BLaER1 (cell line): Measurements from ENCODE around the gene CORIN.
A peak's percentile ranks its signal among the peaks of the same experiment; 100 is the strongest.

Experiments used
- H3K27ac ChIP-seq: shearing (Covaris generic); formaldehyde crosslinking; 2 replicates; pipeline ENCODE4 v1.8.1; 2022
- H3K27me3 ChIP-seq: shearing (Covaris generic); formaldehyde crosslinking; 2 replicates; pipeline ENCODE4 v1.8.1; 2022
- H3K36me3 ChIP-seq: shearing (Covaris generic); formaldehyde crosslinking; 2 replicates; pipeline ENCODE4 v1.8.1; 2022
- H3K4me1 ChIP-seq: shearing (Covaris generic); formaldehyde crosslinking; 2 replicates; pipeline ENCODE4 v1.8.1; 2022
- H3K4me2 ChIP-seq: shearing (Covaris generic); formaldehyde crosslinking; 2 replicates; pipeline ENCODE4 v1.8.1; 2022
- H3K4me3 ChIP-seq: shearing (Covaris generic); formaldehyde crosslinking; 2 replicates; pipeline ENCODE4 v1.8.1; 2022
- H3K9ac ChIP-seq: shearing (Covaris generic); formaldehyde crosslinking; 2 replicates; pipeline ENCODE4 v1.8.1; 2022
- H3K9me3 ChIP-seq: shearing (Covaris generic); formaldehyde crosslinking; 2 replicates; pipeline ENCODE4 v1.8.1; 2022
- H4K20me1 ChIP-seq: shearing (Covaris generic); formaldehyde crosslinking; 2 replicates; pipeline ENCODE4 v1.8.1; 2022
- Cebpa-rat ChIP-seq: shearing (Covaris generic); IDR thresholded peaks from 2 replicates; pipeline ENCODE4 v1.8.1; 2022

Gene CORIN

DNA sequence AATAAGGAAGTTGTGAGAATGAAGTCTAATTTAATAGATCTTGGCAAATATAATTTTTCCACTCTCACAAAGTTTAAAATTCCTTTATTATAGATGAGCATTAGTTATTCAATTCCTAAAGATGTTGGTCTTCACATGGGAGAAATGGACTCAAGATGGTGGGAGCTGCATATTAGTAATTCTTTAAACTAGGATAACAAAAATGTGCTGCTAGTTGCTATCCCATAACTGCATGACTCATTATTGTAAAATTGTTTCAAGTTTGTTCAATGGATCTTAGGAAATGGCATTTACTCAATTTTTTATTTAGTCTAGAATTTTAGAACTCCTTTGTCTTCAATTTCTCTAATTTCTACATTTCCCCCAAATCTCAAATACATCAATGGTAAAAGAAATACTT lies 197.0 kb downstream of the CORIN start:
- H3K27ac ChIP-seq = no peak overlapping the region
- no peak for TF ChIP-seq Cebpa-rat
- H3K4me2 ChIP-seq = no peak overlapping the region
- no peaks in the 10 kb centered on the region for H3K36me3 ChIP-seq
- no peaks in the 10 kb centered on the region for H4K20me1 ChIP-seq
- peaks cover 6% of the 10 kb centered on the region; the same call in 1 of the 2 replicates for H3K4me1 ChIP-seq
- peaks cover 23% of the 10 kb centered on the region for H3K9me3 ChIP-seq
- H3K27me3 ChIP-seq = no peaks in the 10 kb centered on the region
- no peak overlapping the region for H3K4me3 ChIP-seq
- no peak overlapping the region for H3K9ac ChIP-seq

DNA sequence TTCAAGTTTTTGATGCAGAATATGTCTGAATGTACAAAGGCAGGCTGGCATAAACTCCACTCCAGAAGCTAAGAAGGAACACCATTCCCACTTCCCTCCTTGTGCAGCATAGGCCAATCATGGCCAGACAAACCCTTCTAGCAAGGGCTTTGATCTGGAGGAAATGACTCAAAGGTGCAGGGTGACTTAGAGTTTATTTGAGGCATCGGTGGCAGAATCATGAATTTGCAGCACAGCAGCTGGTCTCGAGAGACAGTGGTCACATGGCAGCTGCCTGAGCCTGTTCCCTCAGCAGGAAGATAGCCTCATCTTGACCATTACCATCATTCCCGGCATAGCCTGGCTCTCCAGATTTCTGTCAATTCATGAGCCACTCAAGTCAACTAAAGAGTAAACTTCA lies 198.3 kb downstream of the CORIN start:
- no peak for TF ChIP-seq Cebpa-rat
- H4K20me1 ChIP-seq = no peaks in the 10 kb centered on the region
- peaks cover 23% of the 10 kb centered on the region for H3K9me3 ChIP-seq
- H3K4me3 ChIP-seq = no peak overlapping the region
- H3K4me2 ChIP-seq = 0 out of 2 replicates have a peak overlapping the region, but pooled peaks have one; percentile 11
- H3K36me3 ChIP-seq = no peaks in the 10 kb centered on the region
- H3K27ac ChIP-seq = no peak overlapping the region
- peaks cover 6% of the 10 kb centered on the region; the same call in 1 of the 2 replicates for H3K4me1 ChIP-seq
- H3K9ac ChIP-seq = no peak overlapping the region
- H3K27me3 ChIP-seq = no peaks in the 10 kb centered on the region

DNA sequence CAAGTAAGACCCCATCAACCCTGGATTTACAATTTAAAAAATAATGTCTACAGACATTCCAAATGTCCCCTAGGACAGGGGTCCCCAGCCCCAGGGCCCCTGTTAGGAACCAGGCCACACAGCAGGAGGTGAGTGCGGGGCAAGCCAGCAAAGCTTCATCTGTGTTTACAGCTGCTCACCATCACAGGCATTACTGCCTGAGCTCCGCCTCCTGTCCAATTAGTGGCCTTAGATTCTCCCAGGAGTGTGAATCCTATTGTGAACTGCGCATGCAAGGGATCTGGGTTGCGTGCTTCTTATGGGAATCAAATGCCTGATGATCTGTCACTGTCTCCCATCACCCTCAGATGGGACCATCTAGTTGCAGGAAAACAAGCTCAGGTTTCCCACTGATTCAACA lies 206.7 kb downstream of the CORIN start:
- no peak overlapping the region for H3K9ac ChIP-seq
- no peaks in the 10 kb centered on the region for H3K9me3 ChIP-seq
- H3K4me1 ChIP-seq = no peaks in the 10 kb centered on the region
- no peaks in the 10 kb centered on the region for H3K27me3 ChIP-seq
- H3K27ac ChIP-seq = no peak overlapping the region
- no peaks in the 10 kb centered on the region for H4K20me1 ChIP-seq
- no peak for TF ChIP-seq Cebpa-rat
- H3K4me2 ChIP-seq = no peak overlapping the region
- H3K36me3 ChIP-seq = no peaks in the 10 kb centered on the region
- no peak overlapping the region for H3K4me3 ChIP-seq

DNA sequence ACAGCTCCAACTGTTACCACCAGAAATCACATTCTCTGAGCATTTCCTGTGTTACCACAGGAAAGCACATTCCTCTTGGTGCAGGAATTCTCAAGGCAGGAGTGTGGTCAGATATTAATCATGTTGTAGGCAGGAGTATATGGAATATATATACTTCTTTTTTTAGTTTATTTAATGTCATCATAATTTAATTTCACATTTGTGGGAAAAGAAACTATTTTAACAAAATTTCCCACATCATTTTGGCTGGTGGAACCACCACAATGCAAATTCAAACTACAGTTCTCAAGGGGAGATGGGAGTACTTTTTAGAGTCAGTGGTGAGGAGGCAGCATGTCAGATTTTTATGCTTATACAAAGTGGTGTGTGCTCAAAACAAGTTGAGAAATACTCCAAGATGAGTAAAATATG lies 213.8 kb downstream of the CORIN start:
- Histone ChIP-seq H3K4me3 (no peak overlapping the region), H3K9ac (no peak overlapping the region), H3K36me3 (no peaks in the 10 kb centered on the region), H3K4me2 (no peak overlapping the region), H3K27me3 (no peaks in the 10 kb centered on the region), H3K27ac (no peak overlapping the region), H4K20me1 (no peaks in the 10 kb centered on the region), H3K4me1 (no peaks in the 10 kb centered on the region), H3K9me3 (no peaks in the 10 kb centered on the region)
- TF ChIP-seq Cebpa-rat = no peak

DNA sequence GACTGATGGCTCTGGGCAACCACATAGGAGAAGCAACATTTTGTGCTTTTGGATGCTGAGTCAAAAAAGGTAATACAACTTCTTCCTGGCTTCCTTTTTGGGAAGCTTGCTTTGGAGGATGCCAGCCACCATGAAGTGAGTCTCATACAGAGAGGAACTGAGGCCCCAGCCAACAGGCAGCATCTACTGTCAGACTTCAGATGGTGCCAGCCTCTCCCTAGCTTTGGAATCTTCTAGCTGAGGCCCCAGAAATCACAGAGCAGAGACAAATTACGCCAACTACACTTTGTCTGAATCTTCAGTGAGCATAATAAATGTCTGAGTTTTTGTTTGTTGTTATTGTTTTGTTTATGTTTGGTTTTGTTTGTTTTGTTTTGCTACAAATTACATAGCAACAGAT lies 216.7 kb downstream of the CORIN start:
- Histone ChIP-seq H3K9me3 (no peaks in the 10 kb centered on the region), H3K9ac (no peak overlapping the region), H3K27ac (no peak overlapping the region), H4K20me1 (no peaks in the 10 kb centered on the region), H3K4me1 (no peaks in the 10 kb centered on the region), H3K4me3 (no peak overlapping the region), H3K27me3 (no peaks in the 10 kb centered on the region), H3K36me3 (no peaks in the 10 kb centered on the region), H3K4me2 (no peak overlapping the region)
- no peak for TF ChIP-seq Cebpa-rat

DNA sequence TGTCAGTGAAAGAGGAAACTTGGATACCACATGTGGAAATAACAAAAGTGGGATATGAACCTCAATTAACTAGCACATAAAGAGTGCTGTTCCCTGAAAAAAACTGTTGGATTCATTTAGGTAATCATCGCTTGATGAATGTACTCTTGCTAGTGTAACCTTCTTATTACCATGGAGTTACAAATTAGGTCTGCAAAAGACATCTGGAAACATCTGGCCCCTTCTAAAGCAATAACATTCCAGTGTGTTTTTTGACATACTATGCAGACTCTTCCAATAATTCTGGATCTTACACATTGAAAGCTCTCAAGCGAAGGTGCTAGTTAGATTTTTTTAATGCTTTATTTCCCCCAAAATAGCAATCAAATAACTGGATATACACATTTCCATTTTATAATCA lies 218.2 kb downstream of the CORIN start:
- Histone ChIP-seq H3K4me3 (no peak overlapping the region), H3K9ac (no peak overlapping the region), H3K27me3 (no peaks in the 10 kb centered on the region), H3K4me2 (no peak overlapping the region), H3K4me1 (no peaks in the 10 kb centered on the region), H3K27ac (no peak overlapping the region), H3K36me3 (no peaks in the 10 kb centered on the region), H4K20me1 (no peaks in the 10 kb centered on the region), H3K9me3 (no peaks in the 10 kb centered on the region)
- no peak for TF ChIP-seq Cebpa-rat

DNA sequence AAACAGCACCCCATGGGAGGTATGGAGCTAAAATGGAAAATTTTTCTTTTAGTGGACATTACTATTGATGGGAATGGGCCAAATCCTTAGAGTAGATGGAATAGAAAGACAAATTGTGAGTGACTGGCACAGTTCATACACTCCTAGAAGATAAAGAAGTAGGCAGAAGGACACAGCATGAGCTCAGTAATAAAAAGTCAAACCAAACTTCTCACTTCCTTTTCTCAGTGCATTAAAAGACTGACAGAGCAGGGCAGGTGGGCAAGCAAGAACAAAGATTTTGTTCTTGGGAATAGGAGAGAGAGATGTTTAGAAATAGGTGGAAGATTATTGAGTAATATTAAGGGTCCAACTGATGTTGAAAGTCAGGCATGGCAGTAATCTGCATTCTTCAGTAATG lies 220.3 kb downstream of the CORIN start:
- H3K9ac ChIP-seq = no peak overlapping the region
- H3K27me3 ChIP-seq = no peaks in the 10 kb centered on the region
- no peak for TF ChIP-seq Cebpa-rat
- H4K20me1 ChIP-seq = no peaks in the 10 kb centered on the region
- H3K4me2 ChIP-seq = no peak overlapping the region
- no peak overlapping the region for H3K4me3 ChIP-seq
- no peaks in the 10 kb centered on the region for H3K9me3 ChIP-seq
- H3K27ac ChIP-seq = no peak overlapping the region
- H3K36me3 ChIP-seq = no peaks in the 10 kb centered on the region
- H3K4me1 ChIP-seq = no peaks in the 10 kb centered on the region

DNA sequence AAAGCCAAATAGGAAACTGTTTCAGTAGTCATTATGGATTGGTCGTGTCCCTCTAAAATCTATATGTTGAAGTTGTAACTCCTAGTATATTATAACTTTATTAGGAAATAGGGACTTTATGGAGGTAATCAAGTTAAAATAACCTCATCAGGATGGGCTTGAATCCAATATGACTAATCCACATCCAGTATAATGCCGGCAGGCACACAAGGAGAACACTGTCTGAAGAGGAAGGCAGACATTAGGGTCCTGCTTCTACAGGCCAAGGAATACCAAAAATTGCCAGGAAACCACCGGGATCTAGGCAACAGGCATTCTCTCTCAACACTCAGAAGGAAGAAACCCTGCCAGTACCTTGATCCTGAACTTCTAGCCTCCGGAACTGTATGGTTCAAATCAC lies 222.5 kb downstream of the CORIN start:
- TF ChIP-seq Cebpa-rat = no peak
- Histone ChIP-seq H3K27ac (no peak overlapping the region), H3K36me3 (no peaks in the 10 kb centered on the region), H4K20me1 (no peaks in the 10 kb centered on the region), H3K27me3 (no peaks in the 10 kb centered on the region), H3K9ac (no peak overlapping the region), H3K9me3 (no peaks in the 10 kb centered on the region), H3K4me3 (no peak overlapping the region), H3K4me1 (no peaks in the 10 kb centered on the region), H3K4me2 (no peak overlapping the region)

DNA sequence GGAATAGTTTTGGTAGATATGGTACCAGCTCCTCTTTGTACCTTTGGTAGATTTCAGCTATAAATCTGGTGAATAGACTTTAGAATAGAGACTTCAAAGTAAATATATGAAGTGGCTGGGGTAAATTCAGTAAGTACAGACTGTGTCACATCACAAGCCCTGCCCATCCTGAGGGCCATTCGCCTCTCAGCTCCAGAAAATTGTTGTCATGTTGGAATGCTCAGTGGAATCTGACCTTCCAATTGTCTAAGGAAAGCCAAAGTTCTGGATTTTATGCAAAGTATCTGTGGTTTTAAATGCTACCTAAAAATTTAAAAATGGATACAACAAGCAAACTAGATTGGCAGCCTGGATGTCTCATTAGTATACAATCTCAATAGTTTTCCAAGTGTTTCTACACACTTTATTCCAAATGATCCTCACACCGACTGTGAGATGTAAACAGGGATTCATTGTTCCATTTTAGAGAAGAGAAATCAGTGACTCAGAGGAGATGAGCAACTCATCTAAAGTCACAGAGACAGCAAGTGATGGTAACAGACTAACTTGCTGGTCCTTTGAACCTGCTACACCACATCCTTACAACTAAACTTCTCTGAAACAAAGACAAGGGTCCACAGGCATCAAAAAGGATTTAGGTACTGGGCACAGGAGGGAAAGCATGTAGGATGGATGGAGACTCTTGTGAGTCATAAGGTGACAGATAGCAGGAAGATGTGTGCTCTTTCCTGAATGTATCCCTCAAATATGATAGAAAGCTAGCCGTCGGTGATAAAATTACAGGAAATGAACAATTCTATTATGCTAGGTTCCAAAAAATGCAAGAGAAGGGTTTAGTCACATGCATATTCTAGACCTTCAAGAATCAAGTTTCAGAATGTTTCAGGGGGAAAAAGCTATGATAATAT lies 225.5 kb downstream of the CORIN start:
- Histone ChIP-seq H3K9me3 (no peaks in the 10 kb centered on the region), H3K4me1 (no peaks in the 10 kb centered on the region), H4K20me1 (no peaks in the 10 kb centered on the region), H3K4me3 (no peak overlapping the region), H3K27me3 (no peaks in the 10 kb centered on the region), H3K4me2 (no peak overlapping the region), H3K27ac (no peak overlapping the region), H3K36me3 (no peaks in the 10 kb centered on the region), H3K9ac (no peak overlapping the region)
- TF ChIP-seq Cebpa-rat = no peak

DNA sequence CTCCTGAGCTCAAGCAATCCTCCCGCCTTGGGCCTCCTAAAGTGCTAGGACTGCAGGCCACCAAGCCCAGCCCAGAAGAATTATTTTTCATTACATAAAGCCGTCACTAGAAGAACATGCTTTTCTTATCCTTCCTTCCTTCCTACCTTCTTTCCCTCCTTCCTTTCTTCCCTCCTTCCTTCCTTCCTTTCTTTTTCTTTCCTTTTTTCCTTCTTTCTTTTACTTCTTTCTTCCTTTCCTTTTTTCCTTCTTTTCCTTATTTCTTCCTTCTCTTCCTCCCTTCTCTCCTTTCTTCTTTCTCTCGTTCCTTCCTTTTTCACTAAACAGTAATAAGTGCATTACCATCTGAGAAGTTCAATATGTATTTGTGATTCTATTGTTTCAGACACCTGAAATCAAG lies 231.4 kb downstream of the CORIN start:
- no peaks in the 10 kb centered on the region for H3K4me1 ChIP-seq
- H3K27ac ChIP-seq = no peak overlapping the region
- no peaks in the 10 kb centered on the region for H3K36me3 ChIP-seq
- H3K4me3 ChIP-seq = no peak overlapping the region
- no peak for TF ChIP-seq Cebpa-rat
- no peaks in the 10 kb centered on the region for H3K27me3 ChIP-seq
- H4K20me1 ChIP-seq = no peaks in the 10 kb centered on the region
- no peak overlapping the region for H3K9ac ChIP-seq
- no peak overlapping the region for H3K4me2 ChIP-seq
- 0 out of 2 replicates have a peak, but pooled peaks cover 3% of the 10 kb centered on the region for H3K9me3 ChIP-seq
